NB4 (cell line): ENCODE results near the gene GRPEL1.
"Not testable (repeated sequence)": the region's sequence is repeated elsewhere in the genome, so short reads cannot be mapped to it uniquely, and the experiment has no call there.

Experiments
- MYC ChIP-seq: IDR thresholded peaks from 2 replicates; pipeline ENCODE4 v1.6.1; 2011; ENCODE audit warnings: low read depth, low read length
- POLR2A ChIP-seq: IDR thresholded peaks from 2 replicates; pipeline ENCODE4 v1.6.1; 2011; ENCODE audit warnings: mild to moderate bottlenecking; ENCODE audit not compliant: insufficient read length; ENCODE audit errors: extremely low read depth
- TF ChIP-seq, protein P1 (sequence below): IDR thresholded peaks from one replicate; pipeline ENCODE4 v1.5.1; 2012; ENCODE audit warnings: low read depth, low read length
- TF ChIP-seq, protein P2 (sequence below): IDR thresholded peaks from 2 replicates; pipeline ENCODE4 v1.6.1; 2011; ENCODE audit warnings: low read depth, low read length

DNA sequence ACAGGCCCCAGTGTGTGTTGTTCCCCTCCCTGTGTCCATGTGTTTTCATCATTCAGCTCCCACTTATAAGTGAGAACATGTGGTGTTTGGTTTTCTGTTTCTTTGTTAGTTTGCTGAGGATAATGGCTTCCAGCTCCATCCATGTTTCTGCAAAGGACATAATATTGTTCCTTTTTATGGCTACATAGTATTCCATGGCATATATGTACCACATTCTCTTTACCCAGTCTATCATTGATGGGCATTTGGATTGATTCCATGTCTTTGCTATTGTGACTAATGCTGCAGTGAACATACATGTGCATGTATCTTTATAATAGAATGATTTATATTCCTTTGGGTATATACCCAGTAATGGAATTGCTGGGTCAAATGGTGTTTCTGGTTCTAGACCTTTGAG lies 11.6 kb upstream of the GRPEL1 start:
- not testable (repeated sequence) for TF ChIP-seq POLR2A, MYC
- TF ChIP-seq, protein P1, sequence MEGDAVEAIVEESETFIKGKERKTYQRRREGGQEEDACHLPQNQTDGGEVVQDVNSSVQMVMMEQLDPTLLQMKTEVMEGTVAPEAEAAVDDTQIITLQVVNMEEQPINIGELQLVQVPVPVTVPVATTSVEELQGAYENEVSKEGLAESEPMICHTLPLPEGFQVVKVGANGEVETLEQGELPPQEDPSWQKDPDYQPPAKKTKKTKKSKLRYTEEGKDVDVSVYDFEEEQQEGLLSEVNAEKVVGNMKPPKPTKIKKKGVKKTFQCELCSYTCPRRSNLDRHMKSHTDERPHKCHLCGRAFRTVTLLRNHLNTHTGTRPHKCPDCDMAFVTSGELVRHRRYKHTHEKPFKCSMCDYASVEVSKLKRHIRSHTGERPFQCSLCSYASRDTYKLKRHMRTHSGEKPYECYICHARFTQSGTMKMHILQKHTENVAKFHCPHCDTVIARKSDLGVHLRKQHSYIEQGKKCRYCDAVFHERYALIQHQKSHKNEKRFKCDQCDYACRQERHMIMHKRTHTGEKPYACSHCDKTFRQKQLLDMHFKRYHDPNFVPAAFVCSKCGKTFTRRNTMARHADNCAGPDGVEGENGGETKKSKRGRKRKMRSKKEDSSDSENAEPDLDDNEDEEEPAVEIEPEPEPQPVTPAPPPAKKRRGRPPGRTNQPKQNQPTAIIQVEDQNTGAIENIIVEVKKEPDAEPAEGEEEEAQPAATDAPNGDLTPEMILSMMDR: not testable (repeated sequence)
- TF ChIP-seq, protein P2, sequence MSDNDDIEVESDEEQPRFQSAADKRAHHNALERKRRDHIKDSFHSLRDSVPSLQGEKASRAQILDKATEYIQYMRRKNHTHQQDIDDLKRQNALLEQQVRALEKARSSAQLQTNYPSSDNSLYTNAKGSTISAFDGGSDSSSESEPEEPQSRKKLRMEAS: not testable (repeated sequence)
